Skeletal muscle satellite cell (primary cell): ENCODE results near the gene HECTD3.
A peak's percentile ranks its signal among the peaks of the same experiment; 100 is the strongest.
"Not testable (repeated sequence)": the region's sequence is repeated elsewhere in the genome, so short reads cannot be mapped to it uniquely, and the experiment has no call there.

Source experiments
- H3K27me3 ChIP-seq: 2 replicates; pipeline ENCODE4 v1.7.0; 2013; ENCODE audit warnings: low read length; ENCODE audit not compliant: control insufficient read depth, insufficient read depth
- H3K36me3 ChIP-seq: 2 replicates; pipeline ENCODE4 v1.7.0; 2013; ENCODE audit warnings: mild to moderate bottlenecking, control low read depth, low read length; ENCODE audit not compliant: insufficient read depth
- H3K4me1 ChIP-seq: 2 replicates; pipeline ENCODE4 v1.7.0; 2013; ENCODE audit warnings: low read length; ENCODE audit not compliant: control insufficient read depth, insufficient read depth
- H3K4me2 ChIP-seq: 2 replicates; pipeline ENCODE4 v1.7.0; 2013; ENCODE audit warnings: mild to moderate bottlenecking, low read length
- H3K4me3 ChIP-seq: 2 replicates; pipeline ENCODE4 v1.7.0; 2013; ENCODE audit warnings: low read length
- H3K9ac ChIP-seq: 2 replicates; pipeline ENCODE4 v1.7.0; 2013; ENCODE audit warnings: mild to moderate bottlenecking, low read depth, low read length, moderate library complexity
- H3K9me3 ChIP-seq: replicated peaks from 2 replicates; pipeline ENCODE4 v1.7.0; 2013; ENCODE audit warnings: mild to moderate bottlenecking, control low read depth, low read length

HECTD3 gene

GRCh38 chr1:45002650-45003645, 8.2 kb downstream of the HECTD3 start:
- no peaks in the 10 kb centered on the region for H3K9me3 ChIP-seq
- H3K9ac ChIP-seq: no peak overlapping the region
- no peaks in the 10 kb centered on the region for H3K27me3 ChIP-seq
- no peak overlapping the region for H3K4me3 ChIP-seq
- H3K36me3 ChIP-seq: peaks cover 56% of the 10 kb centered on the region
- no peaks in the 10 kb centered on the region for H3K4me1 ChIP-seq
- no peak overlapping the region for H3K4me2 ChIP-seq

- not testable (repeated sequence) for H3K4me3 ChIP-seq, H3K9ac ChIP-seq, H3K9me3 ChIP-seq, H3K4me2 ChIP-seq, H3K4me1 ChIP-seq, H3K27me3 ChIP-seq
- H3K36me3 ChIP-seq: peaks cover 43% of the 10 kb centered on the region
Observed at GRCh38 chr1:45001576-45001975, 9.5 kb downstream of the HECTD3 start.

- Histone ChIP-seq H3K9me3 (no peaks in the 10 kb centered on the region), H3K27me3 (no peaks in the 10 kb centered on the region), H3K9ac (no peak overlapping the region), H3K36me3 (peaks cover 40% of the 10 kb centered on the region), H3K4me1 (no peaks in the 10 kb centered on the region), H3K4me3 (no peak overlapping the region), H3K4me2 (no peak overlapping the region)
Observed at GRCh38 chr1:45001011-45001481, 10.1 kb downstream of the HECTD3 start.

- Histone ChIP-seq H3K36me3 (peaks cover 21% of the 10 kb centered on the region), H3K9ac (no peak overlapping the region), H3K27me3 (no peaks in the 10 kb centered on the region), H3K4me1 (no peaks in the 10 kb centered on the region), H3K9me3 (no peaks in the 10 kb centered on the region), H3K4me2 (no peak overlapping the region), H3K4me3 (no peak overlapping the region)
Observed at GRCh38 chr1:44999232-44999631, 11.9 kb downstream of the HECTD3 start.

- Histone ChIP-seq H3K4me3 (no peak overlapping the region), H3K4me2 (no peak overlapping the region), H3K36me3 (no peaks in the 10 kb centered on the region), H3K27me3 (no peaks in the 10 kb centered on the region), H3K9ac (no peak overlapping the region), H3K9me3 (no peaks in the 10 kb centered on the region), H3K4me1 (no peaks in the 10 kb centered on the region)
Observed at GRCh38 chr1:44995467-44996238, 15.5 kb downstream of the HECTD3 start.

- Histone ChIP-seq H3K4me2 (no peak overlapping the region), H3K27me3 (no peaks in the 10 kb centered on the region), H3K36me3 (no peaks in the 10 kb centered on the region), H3K9me3 (no peaks in the 10 kb centered on the region), H3K4me1 (no peaks in the 10 kb centered on the region), H3K9ac (no peak overlapping the region), H3K4me3 (no peak overlapping the region)
Observed at GRCh38 chr1:44994309-44994898, 16.7 kb downstream of the HECTD3 start.

- Histone ChIP-seq H3K27me3 (no peaks in the 10 kb centered on the region), H3K4me1 (peaks cover 12% of the 10 kb centered on the region), H3K9me3 (no peaks in the 10 kb centered on the region), H3K36me3 (no peaks in the 10 kb centered on the region), H3K9ac (no peak overlapping the region), H3K4me2 (no peak overlapping the region), H3K4me3 (no peak overlapping the region)
Observed at GRCh38 chr1:44988531-44989156, 22.5 kb downstream of the HECTD3 start.

GRCh38 chr1:44985747-44986359, 25.3 kb downstream of the HECTD3 start:
- no peaks in the 10 kb centered on the region for H3K27me3 ChIP-seq
- H3K9me3 ChIP-seq: no peaks in the 10 kb centered on the region
- H3K9ac ChIP-seq: peak overlapping the region; percentile 82
- H3K4me1 ChIP-seq: peaks cover 12% of the 10 kb centered on the region
- peaks cover 4% of the 10 kb centered on the region for H3K36me3 ChIP-seq
- H3K4me2 ChIP-seq: peak overlapping the region; percentile 97
- peak overlapping the region; percentile 93 for H3K4me3 ChIP-seq

- peaks cover 48% of the 10 kb centered on the region for H3K36me3 ChIP-seq
Observed at GRCh38 chr1:44977372-44977771, 33.8 kb downstream of the HECTD3 start.

GRCh38 chr1:44976252-44976651, 34.9 kb downstream of the HECTD3 start:
- no peak overlapping the region for H3K9ac ChIP-seq
- no peak overlapping the region for H3K4me3 ChIP-seq
- no peaks in the 10 kb centered on the region for H3K27me3 ChIP-seq
- no peaks in the 10 kb centered on the region for H3K9me3 ChIP-seq
- peaks cover 51% of the 10 kb centered on the region for H3K36me3 ChIP-seq
- H3K4me2 ChIP-seq: no peak overlapping the region
- H3K4me1 ChIP-seq: no peaks in the 10 kb centered on the region

More at GRCh38 chr1:44977372-44977771, 33.8 kb downstream of the HECTD3 start:
- not testable (repeated sequence) for H3K9ac ChIP-seq, H3K27me3 ChIP-seq, H3K4me1 ChIP-seq, H3K9me3 ChIP-seq, H3K4me2 ChIP-seq, H3K4me3 ChIP-seq
